CD4-positive, alpha-beta T cell treated with Interleukin-4 for 4 hours (primary cell): ENCODE results near the gene PRDM16.

Source experiments
- DNase-seq: peaks from one replicate; pipeline ENCODE4 v3.0.0-alpha.2; 2020

Gene PRDM16

GRCh38 chr1:3170561-3171453, 101.8 kb downstream of the PRDM16 start:
- DNase-seq, result no peak

- DNase-seq, result no peak
Measured at GRCh38 chr1:3171761-3172160, 102.8 kb downstream of the PRDM16 start.

GRCh38 chr1:3172431-3173380, 103.7 kb downstream of the PRDM16 start:
- DNase-seq, result no peak

- DNase-seq, result no peak
Measured at GRCh38 chr1:3173381-3173980, 104.5 kb downstream of the PRDM16 start.

GRCh38 chr1:3174487-3175247, 105.7 kb downstream of the PRDM16 start:
- DNase-seq, result no peak

- no peak for DNase-seq
Measured at GRCh38 chr1:3175486-3175885, 106.5 kb downstream of the PRDM16 start.

GRCh38 chr1:3176028-3176427, 107.0 kb downstream of the PRDM16 start:
- DNase-seq, result no peak

GRCh38 chr1:3176820-3177219, 107.8 kb downstream of the PRDM16 start:
- no peak for DNase-seq

- DNase-seq, result no peak
Measured at GRCh38 chr1:3178279-3178678, 109.3 kb downstream of the PRDM16 start.

- no peak for DNase-seq
Measured at GRCh38 chr1:3179471-3179870, 110.5 kb downstream of the PRDM16 start.

GRCh38 chr1:3180915-3181314, 111.9 kb downstream of the PRDM16 start:
- no peak for DNase-seq

GRCh38 chr1:3181956-3182355, 113.0 kb downstream of the PRDM16 start:
- DNase-seq, result no peak

GRCh38 chr1:3183411-3183810, 114.4 kb downstream of the PRDM16 start:
- DNase-seq, result no peak

GRCh38 chr1:3183813-3184212, 114.8 kb downstream of the PRDM16 start:
- no peak for DNase-seq

GRCh38 chr1:3184666-3185065, 115.7 kb downstream of the PRDM16 start:
- no peak for DNase-seq

GRCh38 chr1:3185896-3186525, 117.0 kb downstream of the PRDM16 start:
- DNase-seq, result no peak

GRCh38 chr1:3186526-3186921, 117.5 kb downstream of the PRDM16 start:
- DNase-seq, result no peak

- DNase-seq, result no peak
Measured at GRCh38 chr1:3187415-3188149, 118.6 kb downstream of the PRDM16 start.

GRCh38 chr1:3188150-3188971, 119.4 kb downstream of the PRDM16 start:
- DNase-seq, result no peak
